HPDE6-E6E7 (cell line): ENCODE data around the gene KIF1C.
A peak's percentile ranks its signal among the peaks of the same experiment; 100 is the strongest.

ENCODE experiments used
- DNase-seq: peaks from one replicate; pipeline ENCODE4 v3.0.0; 2011; ENCODE audit warnings: missing footprints; ENCODE audit errors: extremely low spot score

Gene KIF1C

DNA sequence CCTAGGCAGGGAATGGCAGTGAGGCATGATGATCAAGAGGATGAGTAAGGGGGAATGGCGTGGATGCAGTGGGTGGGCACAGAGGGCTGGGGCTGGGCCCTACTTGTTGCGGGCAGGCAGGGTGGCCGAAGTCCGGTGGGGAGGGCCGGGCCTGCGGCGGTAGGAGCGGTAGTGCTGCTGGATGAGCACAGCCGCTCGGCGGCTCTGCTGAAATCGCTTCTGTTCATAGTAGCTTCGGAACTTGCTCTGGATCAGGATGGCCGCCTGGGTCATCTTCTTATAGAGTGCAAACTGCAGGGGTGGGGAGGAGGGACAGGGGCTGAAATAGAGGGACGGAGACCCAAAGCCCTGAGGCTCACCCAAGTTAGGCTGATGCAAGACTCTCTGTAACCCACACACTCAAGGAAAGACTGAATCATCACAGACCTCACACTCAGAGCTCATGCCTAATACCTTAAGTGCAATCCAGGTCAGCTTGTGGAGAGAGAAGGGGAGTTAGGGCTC is 28.7 kb upstream of the KIF1C start:
- peak; percentile 29 for DNase-seq

DNA sequence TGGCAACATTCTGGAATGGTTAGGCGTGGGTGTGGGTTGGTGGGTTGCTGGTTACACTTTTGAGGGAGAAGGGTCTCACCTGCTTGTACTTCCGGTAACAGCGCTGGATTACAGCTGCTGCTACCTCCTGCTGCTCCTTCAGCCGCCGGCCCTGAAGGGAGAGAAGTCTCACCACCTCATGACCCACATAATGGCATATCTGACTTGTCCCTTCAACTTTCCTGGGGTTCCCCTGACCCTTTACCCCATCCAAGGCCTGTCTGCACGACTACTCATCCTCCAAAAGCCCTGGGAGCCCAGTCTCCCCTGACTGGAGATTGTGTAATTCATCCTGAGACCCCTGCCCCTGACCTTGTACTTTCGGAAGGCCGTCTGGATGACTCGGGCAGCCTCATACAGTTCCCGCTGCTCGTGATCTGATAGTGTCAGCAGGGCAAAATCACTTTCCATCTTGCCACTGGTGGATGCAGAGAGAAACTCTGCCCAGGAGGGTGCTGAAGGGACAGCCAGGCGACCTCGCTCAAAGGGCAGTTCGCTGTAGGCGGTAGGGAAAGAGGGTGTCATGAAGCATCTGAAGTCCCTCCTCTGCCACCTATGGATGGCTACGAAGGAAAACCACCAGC is 28.1 kb upstream of the KIF1C start:
- DNase-seq = no peak

DNA sequence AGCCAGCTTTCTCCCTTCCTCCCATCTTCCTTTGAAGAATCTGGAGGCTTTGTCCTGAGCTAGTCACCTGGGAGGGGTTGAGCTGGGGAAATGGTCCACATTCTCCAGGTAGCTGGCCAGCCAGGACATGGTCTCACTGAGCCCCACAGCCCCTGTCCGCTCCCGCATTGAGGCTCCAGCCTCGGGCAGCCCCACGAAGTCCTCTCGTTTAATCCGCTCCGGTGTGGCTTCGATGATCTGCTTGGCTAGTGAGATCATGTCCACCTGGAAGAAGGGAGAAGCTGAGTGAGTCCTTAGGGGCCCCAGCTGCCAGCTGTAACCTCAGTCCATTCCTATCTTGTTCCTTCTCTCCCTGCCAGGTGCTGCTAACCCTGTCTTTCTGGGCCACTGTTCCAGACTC is 27.5 kb upstream of the KIF1C start:
- DNase-seq = no peak

DNA sequence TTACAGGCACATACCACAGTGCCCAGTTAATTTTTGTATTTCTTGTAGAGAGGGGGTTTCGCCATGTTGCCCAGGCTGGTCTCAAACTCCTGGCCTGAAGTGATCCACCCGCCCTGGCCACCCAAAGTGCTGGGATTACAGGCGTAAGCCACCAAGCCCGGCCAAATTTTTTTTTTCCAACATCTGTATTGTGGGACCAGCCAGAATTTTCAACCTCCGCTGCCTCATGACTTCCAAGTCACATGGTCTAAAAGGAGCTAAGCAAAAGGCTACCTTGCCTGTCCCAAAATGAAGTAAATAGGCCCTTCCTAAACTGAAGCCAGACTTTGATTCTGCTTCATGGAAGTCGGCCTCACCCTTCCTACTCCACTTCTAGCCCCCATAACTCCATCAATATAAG is 25.9 kb upstream of the KIF1C start:
- no peak for DNase-seq

DNA sequence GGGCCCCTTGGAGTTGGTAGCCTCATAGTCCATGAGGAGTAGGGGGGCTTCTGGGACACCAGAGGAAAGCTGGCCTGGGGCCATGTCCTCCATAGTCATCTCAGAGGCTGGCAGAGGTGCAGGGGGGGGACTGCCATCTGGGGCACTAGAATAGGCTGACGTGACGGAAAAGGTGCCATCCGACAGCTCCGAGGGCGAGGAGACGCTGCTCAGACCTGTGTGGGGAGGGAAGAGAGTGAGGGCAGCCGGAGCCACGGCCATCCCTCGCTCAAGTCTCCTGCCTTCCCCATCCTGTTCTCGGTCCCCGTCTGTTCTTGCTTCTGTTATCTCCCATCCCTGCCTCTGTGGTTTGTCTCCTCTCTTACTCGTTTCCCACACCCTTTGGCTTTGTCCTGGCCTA is 25.4 kb upstream of the KIF1C start:
- DNase-seq = no peak

DNA sequence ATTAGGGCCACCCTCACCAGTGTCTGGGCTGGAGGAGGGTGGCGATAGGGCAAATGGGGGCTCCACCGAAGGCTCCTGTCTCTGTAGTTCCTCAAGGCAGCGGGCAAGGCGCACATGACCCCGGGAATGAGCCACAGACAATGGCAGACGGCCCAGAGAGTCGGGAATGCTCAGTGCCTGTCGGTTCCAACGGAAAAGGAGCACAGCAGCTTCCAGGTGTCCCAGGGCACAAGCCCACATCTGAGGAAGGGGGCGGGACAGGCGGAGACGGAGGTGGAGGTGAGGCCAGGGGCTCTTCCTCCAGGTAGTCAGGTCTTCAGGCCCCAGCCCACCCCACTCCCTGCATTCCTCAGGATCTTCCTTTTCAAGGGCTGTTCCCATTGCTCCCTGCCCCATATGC is 25.0 kb upstream of the KIF1C start:
- DNase-seq = no peak

DNA sequence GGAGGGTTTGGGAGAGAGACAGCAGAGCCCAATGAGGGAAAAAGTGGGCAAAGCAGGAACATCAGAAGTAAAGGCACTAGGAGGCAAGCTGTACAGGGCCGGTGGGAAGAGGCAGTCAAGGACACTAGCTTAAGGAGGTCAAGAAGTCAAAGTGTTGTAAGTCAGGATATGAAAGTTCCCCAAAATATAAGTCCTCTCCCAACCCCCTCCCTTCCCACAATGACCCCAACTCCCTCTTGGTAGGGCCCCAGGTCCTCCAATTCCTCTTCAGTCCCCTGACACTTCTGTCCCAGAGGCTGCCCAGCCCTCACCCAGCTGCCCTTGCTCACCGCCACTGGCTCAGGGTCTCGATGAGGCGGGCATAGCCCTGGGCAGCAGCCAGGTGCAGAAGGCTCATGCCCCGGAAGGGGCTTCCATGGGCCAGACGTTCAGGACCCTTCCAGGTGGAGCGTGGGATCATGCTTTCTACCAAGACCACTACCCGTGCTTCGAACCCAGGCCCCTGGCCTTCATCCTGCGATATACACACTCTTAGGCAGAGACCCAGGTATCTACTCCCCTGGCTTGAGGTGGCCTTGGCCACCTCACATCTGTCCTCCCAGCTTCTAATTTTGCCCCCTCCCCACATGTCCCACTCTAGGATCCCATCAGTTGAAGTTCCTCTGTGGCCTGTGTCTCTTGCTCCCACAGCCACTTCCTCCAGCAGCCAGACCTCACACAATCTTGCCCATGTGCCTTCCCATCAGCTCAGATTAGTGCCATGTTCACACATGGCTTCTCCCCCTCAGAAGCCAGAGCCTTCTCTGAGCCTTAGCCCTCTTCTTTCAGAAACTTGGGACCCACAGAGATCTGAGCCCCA is 24.3 kb upstream of the KIF1C start:
- DNase-seq = no peak

DNA sequence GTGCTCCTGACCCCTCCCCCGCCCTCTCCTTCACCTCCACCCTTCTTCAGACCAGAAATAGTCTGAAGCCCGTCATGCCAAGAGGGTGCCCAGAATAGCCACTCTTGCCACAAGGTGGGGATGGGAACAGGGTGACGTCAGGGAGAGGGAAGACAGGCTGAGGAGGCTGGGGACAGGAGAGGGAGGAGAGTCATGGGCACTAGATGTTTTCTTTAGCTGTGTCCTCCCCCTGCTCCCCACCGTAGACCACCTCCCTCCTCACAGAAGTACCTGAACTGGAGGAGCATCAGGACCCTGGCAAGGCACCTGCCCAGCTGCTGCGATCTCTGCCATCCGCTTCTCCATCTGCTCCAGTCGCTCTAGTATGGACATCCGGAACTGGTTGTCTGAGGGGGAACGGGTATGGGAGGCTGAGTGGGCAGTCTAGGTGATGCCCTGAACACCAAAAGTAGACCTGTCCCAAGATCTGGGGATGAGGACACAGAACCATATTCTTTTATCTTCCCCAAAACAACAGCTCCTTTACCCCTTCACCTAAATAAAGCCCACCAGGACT is 23.6 kb upstream of the KIF1C start:
- DNase-seq = no peak

DNA sequence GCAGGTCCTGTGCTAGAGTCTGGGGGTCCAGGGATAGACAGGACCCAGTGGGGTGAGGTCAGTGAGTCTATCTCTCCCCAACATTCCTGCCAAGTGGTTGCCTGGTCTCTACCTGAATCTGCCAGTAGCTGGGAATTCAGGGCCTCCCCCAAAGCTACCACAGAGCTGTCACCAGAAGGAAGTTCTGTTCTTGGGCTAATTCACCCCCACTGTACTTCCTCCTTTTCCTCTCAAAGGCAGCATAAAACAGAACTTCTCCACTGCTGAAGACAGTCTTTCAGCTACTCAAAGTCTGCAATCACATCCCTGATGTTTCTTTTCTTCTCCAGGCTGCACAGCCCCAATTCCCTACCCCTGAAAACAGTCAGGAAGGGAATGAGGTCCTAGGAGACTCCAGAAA is 19.0 kb upstream of the KIF1C start:
- DNase-seq = no peak

DNA sequence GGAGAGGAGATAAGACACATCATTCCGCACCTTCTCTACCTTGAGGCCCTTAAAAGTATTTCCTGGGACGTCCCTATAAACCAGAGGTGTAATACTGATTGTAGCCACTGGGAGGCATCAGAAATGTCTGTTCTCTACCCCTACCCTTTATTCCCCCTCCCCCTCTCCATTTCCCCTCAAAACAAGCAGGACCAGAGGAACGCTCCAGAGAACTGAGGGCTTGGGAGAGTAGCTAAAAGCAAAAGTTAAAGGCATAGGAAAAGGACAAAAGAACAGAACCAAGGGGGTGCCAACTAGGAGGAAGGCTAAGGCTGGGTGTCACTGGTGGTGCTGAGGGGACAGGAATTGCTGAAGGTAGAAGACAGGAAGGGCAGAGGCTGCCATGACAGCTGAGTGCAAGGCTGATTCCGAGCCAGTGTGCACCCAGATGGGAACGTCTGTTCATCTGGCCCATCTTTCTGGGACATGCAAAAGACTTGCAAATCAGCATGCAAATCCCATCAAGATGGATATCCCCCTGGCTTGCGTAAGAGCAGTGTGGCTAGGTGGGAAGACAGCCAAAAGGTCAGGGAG is 17.0 kb upstream of the KIF1C start:
- no peak for DNase-seq

DNA sequence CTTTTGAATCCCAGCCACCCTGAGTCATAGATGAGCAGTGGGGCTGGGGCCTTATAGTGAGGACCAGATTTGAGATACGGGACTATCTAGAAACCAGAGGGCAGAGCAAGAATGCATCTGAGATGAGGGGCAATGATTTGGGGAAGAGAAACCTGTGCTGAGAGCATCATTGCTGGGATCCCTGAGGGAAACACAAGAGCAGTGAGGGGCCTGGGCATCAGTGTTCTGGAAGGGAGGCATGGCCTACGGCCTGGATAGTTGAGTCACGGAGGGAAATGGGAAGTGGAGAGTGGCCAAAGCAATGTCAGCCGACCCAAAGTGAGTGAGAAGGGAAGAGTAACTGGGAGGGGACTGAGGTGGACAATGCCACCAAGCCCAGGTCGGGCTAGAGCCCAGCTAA is 15.4 kb upstream of the KIF1C start:
- no peak for DNase-seq

DNA sequence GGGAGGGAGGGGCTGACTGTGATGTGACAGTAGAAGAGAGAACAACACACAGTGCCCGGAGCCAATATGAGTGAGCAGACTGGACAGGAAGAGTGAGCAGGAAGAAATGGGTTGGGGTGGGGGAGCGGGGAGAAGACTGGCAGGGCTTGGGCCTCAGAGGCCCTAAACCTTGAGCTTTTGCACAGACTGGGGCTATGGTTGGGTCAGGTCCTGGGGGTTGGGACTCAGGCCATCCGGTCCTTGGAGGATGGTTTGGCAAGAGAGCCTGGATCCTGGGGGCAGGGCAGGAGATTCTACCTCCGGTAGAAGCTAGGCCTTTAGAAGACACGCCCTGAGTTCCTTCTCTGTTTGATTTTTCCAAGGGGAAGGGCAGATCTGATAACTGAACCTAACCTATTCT is 11.3 kb upstream of the KIF1C start:
- DNase-seq = no peak

DNA sequence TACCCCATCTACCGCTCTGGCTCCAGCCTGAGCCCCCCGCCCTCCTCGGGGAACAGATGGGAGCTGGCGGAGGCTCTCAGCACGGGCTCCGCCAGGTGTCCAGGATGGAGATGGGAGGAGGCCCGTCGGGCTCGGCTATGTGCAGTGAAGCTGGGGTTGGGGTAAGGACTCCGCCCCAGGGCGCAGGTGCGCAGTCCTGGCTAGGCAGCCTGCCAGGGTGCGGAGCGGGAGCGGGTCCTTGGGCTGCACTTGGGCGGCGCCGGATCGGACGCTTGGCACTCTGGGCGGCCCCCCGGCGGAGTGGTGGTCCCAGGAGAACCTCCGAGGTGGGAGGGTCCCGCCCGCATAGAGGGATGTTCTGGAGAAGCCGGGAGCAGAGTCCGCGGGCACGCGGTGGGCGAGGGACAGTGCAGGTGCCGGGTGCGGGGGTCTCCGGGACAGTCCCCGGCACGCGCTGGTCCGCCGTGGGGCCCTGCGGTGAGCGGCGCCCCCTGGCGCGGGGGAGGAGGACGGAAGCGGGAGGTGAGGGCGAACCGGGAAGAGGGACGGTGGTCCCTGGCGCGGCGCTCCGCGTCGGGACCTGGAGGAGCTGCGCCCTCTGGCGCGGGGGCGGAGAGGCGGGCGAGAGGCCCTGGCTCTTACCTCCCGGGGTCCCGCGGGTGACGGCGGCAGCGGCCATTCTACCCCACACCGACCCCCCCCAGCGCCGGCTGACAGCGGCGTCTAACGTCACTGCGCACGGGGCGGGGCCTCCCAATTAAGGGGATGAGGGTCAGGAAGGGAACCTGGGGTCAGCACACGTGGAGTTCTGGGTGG is 10.6 kb upstream of the KIF1C start, which contains the start of gene CAMTA2:
Gene CAMTA2 (minus strand): TSS at position 725 of the 816 bp plus-strand sequence. CDS start 1,453 bp downstream, outside the sequence.
- no peak for DNase-seq

DNA sequence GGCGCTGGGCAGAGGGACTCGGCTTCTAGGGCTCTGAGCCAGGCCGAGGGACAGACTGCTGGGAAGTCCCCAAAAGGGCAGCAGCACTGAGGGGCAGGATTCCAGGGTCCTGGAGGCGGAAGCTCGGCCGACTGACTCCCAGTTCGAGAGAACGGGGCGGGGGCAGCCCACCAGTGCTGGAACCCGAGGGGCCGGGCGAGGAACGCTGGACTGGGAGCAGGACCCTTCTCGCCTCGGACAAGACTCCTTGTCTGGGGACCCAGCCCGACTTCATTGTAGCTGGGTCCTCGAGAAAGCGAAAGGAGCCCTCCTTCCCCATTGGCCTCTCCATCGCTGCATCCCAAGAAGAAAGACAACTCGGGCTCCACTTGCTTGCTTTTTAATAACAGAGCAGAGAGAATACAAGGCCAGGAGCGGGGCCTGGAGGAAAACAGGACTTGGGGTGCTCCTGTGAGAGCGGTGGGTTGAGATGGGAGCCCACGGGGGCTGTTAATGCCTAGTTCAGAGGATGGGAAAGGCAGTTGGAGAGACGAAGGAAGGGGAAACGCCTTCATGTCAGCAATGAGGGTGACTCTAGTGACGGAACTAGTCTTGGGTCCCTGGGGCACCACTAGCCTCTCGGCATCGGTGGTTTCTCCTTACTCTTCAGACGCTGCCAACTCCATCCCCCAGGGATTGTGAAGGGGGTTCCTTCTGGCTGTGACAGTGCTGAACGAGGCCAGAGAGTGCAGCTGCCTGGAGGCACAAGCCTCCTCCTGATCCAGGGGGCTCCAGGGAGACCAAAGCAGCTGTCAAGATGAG is 9.8 kb upstream of the KIF1C start:
- no peak for DNase-seq

DNA sequence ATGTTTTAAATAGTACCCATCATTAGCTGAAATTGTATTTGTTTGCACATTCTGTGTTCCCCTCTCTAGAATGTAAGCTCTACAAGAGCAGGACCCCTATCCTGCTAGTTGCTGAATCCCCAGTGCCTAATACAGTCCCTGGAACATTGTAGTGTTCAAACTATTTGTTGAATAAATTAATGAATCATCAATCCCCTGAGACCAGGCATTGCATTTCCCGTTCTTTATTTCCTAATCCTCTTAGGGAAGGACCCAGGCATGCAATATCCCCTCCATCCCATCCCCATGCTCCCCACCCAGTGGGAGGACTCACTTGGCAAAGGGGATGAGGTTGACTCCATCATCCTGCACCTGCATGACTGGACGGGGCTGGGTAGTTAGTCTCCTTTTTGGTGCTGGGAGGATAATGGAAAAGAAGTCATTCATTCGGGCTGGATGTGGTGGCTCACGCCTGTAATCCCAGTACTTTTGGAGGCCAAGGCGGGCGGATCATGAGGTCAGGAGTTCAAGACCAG is 3.6 kb upstream of the KIF1C start:
- DNase-seq = no peak

DNA sequence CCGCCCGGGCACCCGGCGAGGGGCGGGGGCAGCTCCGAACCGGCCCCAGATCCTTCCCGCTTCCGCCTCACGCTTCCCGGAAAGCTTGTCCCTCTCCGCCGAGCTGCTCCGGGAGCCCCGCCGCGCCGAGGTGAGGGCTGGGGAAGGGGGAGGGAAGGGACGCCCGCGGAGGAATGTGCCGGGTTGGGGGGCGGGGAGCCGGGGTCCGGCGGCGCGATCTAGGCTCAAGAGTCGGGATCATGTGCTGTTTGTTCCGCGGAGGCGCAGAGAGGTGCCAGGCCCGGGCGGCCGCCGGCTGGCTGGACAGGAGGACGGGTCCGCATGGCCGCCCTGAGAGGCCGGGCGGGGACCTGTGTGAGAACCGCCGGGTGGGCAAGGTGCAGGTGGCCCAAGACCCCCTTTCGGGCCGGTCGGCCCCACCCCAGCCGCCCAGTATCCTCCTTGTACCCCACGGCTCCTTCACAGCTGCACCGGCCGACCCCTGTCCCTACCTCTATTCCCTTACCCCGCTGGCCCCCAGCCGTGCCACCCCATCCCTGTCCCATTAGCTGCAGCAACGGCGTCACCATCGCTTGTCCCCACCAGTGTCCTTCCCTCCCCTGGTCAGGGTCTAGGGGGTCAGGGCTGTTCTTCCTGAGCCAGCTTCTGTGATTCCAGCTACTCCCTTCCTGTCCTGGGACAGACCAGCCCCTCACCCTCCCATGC is 429 bp downstream of the KIF1C start:
- peak; percentile 13 for DNase-seq

DNA sequence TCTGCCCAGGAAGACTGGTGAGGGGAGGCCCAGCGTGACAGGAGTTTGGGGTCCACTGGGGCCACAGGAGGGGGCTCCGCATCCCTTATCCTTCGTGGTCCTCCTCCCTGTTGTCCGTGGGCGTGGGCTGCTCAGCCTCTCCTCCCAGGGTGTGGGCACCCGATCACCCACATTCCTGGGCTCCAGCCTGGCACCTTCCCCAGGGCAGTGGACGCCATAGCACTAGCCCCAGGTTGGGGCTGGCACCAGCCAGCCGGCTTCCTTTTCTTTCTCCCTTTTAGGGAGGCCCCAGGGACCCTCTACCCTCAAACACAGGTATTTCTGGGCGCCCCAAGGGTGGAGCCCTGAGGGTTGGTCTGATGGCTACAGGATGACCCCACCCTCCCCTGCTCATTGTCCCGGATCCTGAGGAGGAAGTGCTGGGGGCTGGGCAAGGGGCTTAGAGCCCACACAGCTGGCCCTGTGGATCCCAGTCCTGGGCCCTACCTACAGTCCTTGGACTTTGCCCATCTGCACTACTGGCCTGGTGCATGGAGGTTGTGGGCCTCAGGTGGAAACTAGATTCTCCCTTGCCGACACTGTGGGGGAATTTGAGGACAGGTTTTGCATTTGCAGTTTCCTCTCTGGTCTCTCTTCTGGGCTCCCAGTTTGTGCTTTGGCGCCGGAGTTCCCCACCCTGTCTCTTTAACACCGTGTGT is 1.1 kb downstream of the KIF1C start:
- peak; percentile 23 for DNase-seq

DNA sequence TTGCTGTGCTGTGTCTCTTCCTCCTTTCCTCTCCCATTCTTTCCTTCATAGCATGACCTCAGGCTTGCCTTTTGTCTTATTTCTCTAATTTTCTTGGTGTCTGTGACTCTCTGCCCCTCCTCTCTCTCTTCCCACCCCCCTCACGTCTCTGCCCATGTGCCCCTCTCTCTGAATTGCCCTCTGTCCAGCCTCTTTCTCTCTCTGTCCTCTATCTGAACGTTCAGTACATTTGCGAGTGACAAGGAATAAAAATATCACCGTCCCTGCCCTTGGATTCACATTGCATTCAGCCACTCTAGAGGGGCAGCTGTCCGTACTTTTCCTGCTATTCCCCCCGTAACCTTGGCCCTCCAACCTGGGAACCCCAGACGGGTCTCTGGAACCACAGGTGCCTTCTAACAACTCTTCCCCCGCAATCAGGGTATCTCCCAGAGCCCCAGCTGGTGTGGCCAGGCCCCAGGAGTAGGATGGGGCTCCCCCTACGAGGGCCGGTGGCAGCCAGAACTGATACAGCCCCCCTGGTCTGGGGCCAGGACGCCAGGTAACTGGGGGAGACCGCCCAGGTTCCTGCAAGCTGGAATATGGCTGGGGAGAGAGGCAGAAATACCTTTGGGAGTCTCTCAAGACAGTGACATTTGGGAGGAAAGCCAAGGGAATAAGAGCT is 1.8 kb downstream of the KIF1C start:
- no peak for DNase-seq

DNA sequence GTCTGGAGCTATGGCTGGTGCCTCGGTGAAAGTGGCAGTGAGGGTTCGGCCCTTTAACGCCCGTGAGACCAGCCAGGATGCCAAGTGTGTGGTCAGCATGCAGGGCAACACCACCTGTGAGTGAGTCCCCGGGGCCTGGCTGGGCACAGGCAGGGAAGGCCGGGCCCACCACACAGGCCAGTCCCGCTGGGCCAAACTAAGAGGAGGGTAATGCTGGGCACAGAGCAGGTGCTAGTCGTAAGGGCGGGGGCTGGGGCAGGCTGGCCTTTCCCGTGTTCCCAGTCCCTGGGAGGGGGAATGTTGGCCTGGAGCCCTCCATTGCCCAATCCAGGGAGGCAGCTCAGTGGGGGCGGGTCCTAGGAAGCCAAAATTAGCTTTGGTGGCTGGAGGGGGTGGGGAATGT is 2.5 kb downstream of the KIF1C start:
- no peak for DNase-seq
